ENCODE results near the gene GOLGA6L9. TPM values are rescaled to one million over a fixed set of nuclear protein-coding genes. Genes with fewer than 3 reads are reported as not detected.
"Not testable (repeated sequence)": the region's sequence is repeated elsewhere in the genome, so short reads cannot be mapped to it uniquely, and the experiment has no call there.

GOLGA6L9 gene
- 4.3 and 10.4 TPM in 2 replicates for total RNA-seq (ENCODE audit: low replicate concordance)
- long read RNA-seq, partial matches to known transcripts: 0 of 6 reads
- long read RNA-seq, other reads (novel, unspliced or antisense): 6 of 6 reads

GRCh38 chr15:82429693-82430092 is at the start of gene GOLGA6L9:
Gene GOLGA6L9, plus strand, starts transcription at chr15:82429816. Its CDS starts 264 bp downstream, at chr15:82430080.
- not testable (repeated sequence) for H3K27me3 Mint-ChIP-seq; DNase-seq (ENCODE audit: extremely low spot score, unreplicated experiment); H3K27ac Mint-ChIP-seq; H3K9me3 Mint-ChIP-seq; H3K36me3 Mint-ChIP-seq; H3K4me3 Mint-ChIP-seq; H3K4me1 Mint-ChIP-seq (ENCODE audit: unreplicated experiment)

GRCh38 chr15:82381330-82381955 is 48.2 kb upstream of the GOLGA6L9 start:
- not testable (repeated sequence) for H3K4me3 Mint-ChIP-seq; H3K9me3 Mint-ChIP-seq; H3K27me3 Mint-ChIP-seq; H3K4me1 Mint-ChIP-seq (ENCODE audit: unreplicated experiment); H3K27ac Mint-ChIP-seq; DNase-seq (ENCODE audit: extremely low spot score, unreplicated experiment)
- H3K36me3 Mint-ChIP-seq: peaks cover 10% of the 10 kb centered on the region

- H3K4me3 Mint-ChIP-seq; DNase-seq (ENCODE audit: extremely low spot score, unreplicated experiment): not testable (repeated sequence)
These were observed 42.4 kb upstream of the GOLGA6L9 start for GRCh38 chr15:82387209-82387608.

GRCh38 chr15:82390152-82390551 is 39.5 kb upstream of the GOLGA6L9 start:
- not testable (repeated sequence) for H3K27ac Mint-ChIP-seq; H3K27me3 Mint-ChIP-seq; H3K9me3 Mint-ChIP-seq; H3K36me3 Mint-ChIP-seq; DNase-seq (ENCODE audit: extremely low spot score, unreplicated experiment); H3K4me3 Mint-ChIP-seq
- peaks cover 14% of the 10 kb centered on the region for H3K4me1 Mint-ChIP-seq (ENCODE audit: unreplicated experiment)

More at GRCh38 chr15:82387209-82387608, 42.4 kb upstream of the GOLGA6L9 start:
- peaks cover 14% of the 10 kb centered on the region for H3K4me1 Mint-ChIP-seq (ENCODE audit: unreplicated experiment)
- peaks cover 10% of the 10 kb centered on the region for H3K36me3 Mint-ChIP-seq
- H3K9me3 Mint-ChIP-seq, H3K27ac Mint-ChIP-seq, H3K27me3 Mint-ChIP-seq: not testable (repeated sequence)

GRCh38 chr15:82392077-82392476 is 37.5 kb upstream of the GOLGA6L9 start:
- not testable (repeated sequence) for DNase-seq (ENCODE audit: extremely low spot score, unreplicated experiment); H3K36me3 Mint-ChIP-seq; H3K4me3 Mint-ChIP-seq; H3K9me3 Mint-ChIP-seq; H3K27me3 Mint-ChIP-seq; H3K27ac Mint-ChIP-seq
- H3K4me1 Mint-ChIP-seq (ENCODE audit: unreplicated experiment): peaks cover 14% of the 10 kb centered on the region

- H3K4me3 Mint-ChIP-seq: no peak overlapping the region
These were observed 35.9 kb upstream of the GOLGA6L9 start for GRCh38 chr15:82393671-82394070.

GRCh38 chr15:82395788-82396187 is 33.8 kb upstream of the GOLGA6L9 start:
- H3K36me3 Mint-ChIP-seq: peaks cover 12% of the 10 kb centered on the region
- not testable (repeated sequence) for DNase-seq (ENCODE audit: extremely low spot score, unreplicated experiment); H3K27ac Mint-ChIP-seq; H3K4me3 Mint-ChIP-seq; H3K27me3 Mint-ChIP-seq; H3K4me1 Mint-ChIP-seq (ENCODE audit: unreplicated experiment); H3K9me3 Mint-ChIP-seq

More at GRCh38 chr15:82393671-82394070, 35.9 kb upstream of the GOLGA6L9 start:
- H3K36me3 Mint-ChIP-seq: peaks cover 13% of the 10 kb centered on the region
- H3K9me3 Mint-ChIP-seq: no peaks in the 10 kb centered on the region
- DNase-seq (ENCODE audit: extremely low spot score, unreplicated experiment): no peak
- H3K27me3 Mint-ChIP-seq: no peaks in the 10 kb centered on the region
- TF ChIP-seq CTCF (conservative IDR thresholded peaks at IDR 0.05): no peak
- H3K4me1 Mint-ChIP-seq (ENCODE audit: unreplicated experiment): peaks cover 12% of the 10 kb centered on the region
- H3K27ac Mint-ChIP-seq: no peak overlapping the region

GRCh38 chr15:82397817-82398216 is 31.8 kb upstream of the GOLGA6L9 start:
- Mint-ChIP-seq H3K4me3 (no peak overlapping the region), H3K27me3 (no peaks in the 10 kb centered on the region), H3K27ac (no peak overlapping the region), H3K4me1 (ENCODE audit: unreplicated experiment) (peaks cover 4% of the 10 kb centered on the region), H3K36me3 (peaks cover 7% of the 10 kb centered on the region), H3K9me3 (no peaks in the 10 kb centered on the region)
- no peak for TF ChIP-seq CTCF (conservative IDR thresholded peaks at IDR 0.05)
- DNase-seq (ENCODE audit: extremely low spot score, unreplicated experiment): no peak
